CD14-positive monocyte (primary cell): Measurements from ENCODE around the gene RTN4R. TPM values are rescaled to one million over a fixed set of nuclear protein-coding genes. Genes with fewer than 3 reads are reported as not detected.

Experiments
- DNase-seq, 3 donors: peaks; one replicate each; pipeline ENCODE4 v3.0.0-alpha.2; 2011 to 2022
- H2AFZ ChIP-seq: 2 replicates; pipeline ENCODE4 v1.6.0; 2012; ENCODE audit warnings: mild to moderate bottlenecking, low read depth, low read length, inconsistent platforms; ENCODE audit not compliant: insufficient read depth, poor library complexity, severe bottlenecking
- H3K27ac ChIP-seq, 2 donors: 1 replicate in 1 of 2; 2 replicates in 1 of 2; pipeline ENCODE4 v1.5.1; 2012 to 2013; ENCODE audit warnings: low read length in 2 of 2, control low read depth in 1 of 2, inconsistent platforms in 1 of 2, low read depth in 1 of 2, mild to moderate bottlenecking in 1 of 2
- H3K27me3 ChIP-seq, 2 donors: one replicate each; pipeline versions ENCODE4 v1.6.0 to v1.6.1; 2011 to 2013; ENCODE audit warnings: low read length in 2 of 2; ENCODE audit not compliant: control insufficient read depth in 2 of 2, insufficient read depth in 2 of 2
- H3K36me3 ChIP-seq, 2 donors: replicated peaks in 1 of 2; 1 replicate in 1 of 2; 2 replicates in 1 of 2; pipeline versions ENCODE4 v1.5.1 to v1.6.1; 2012 to 2013; ENCODE audit warnings: low read length in 2 of 2, control low read depth in 1 of 2, inconsistent platforms in 1 of 2, mild to moderate bottlenecking in 1 of 2; ENCODE audit not compliant: insufficient read depth in 2 of 2, control insufficient read depth in 1 of 2
- H3K4me1 ChIP-seq, 2 donors: 1 replicate in 1 of 2; 2 replicates in 1 of 2; pipeline versions ENCODE4 v1.5.1 to v1.6.1; 2012 to 2013; ENCODE audit warnings: low read length in 2 of 2, control low read depth in 1 of 2, inconsistent platforms in 1 of 2, mild to moderate bottlenecking in 1 of 2, moderate library complexity in 1 of 2; ENCODE audit not compliant: insufficient read depth in 2 of 2, control insufficient read depth in 1 of 2
- H3K4me2 ChIP-seq: replicated peaks from 2 replicates; pipeline ENCODE3; 2012; ENCODE audit warnings: low read length, moderate library complexity, mild to moderate bottlenecking; ENCODE audit not compliant: poor library complexity, severe bottlenecking; ENCODE audit errors: extremely low read depth
- H3K4me3 ChIP-seq, 3 experiments: fragments of 200-600 bp in 1 of 3; sonication (generic) in 1 of 3; replicated peaks in 1 of 3; 1 replicate in 2 of 3; 2 replicates in 1 of 3; pipeline ENCODE4 v1.5.1; 2011 to 2013; ENCODE audit warnings: low read length in 3 of 3, mild to moderate bottlenecking in 3 of 3, control low read depth in 2 of 3, low read depth in 2 of 3, inconsistent platforms in 1 of 3, moderate library complexity in 1 of 3
- H3K79me2 ChIP-seq: 2 replicates; pipeline ENCODE4 v1.6.0; 2012; ENCODE audit warnings: mild to moderate bottlenecking, control low read depth, inconsistent platforms, low read length, moderate library complexity; ENCODE audit not compliant: insufficient read depth
- H3K9ac ChIP-seq: 2 replicates; pipeline ENCODE4 v1.6.0; 2017; ENCODE audit warnings: low read length, mild to moderate bottlenecking; ENCODE audit not compliant: insufficient read depth, poor library complexity, severe bottlenecking
- H3K9me3 ChIP-seq, 2 donors: replicated peaks in 1 of 2; 1 replicate in 1 of 2; 2 replicates in 1 of 2; pipeline versions ENCODE4 v1.5.1 to v1.6.1; 2012 to 2013; ENCODE audit warnings: low read length in 2 of 2, control low read depth in 1 of 2; ENCODE audit not compliant: control insufficient read depth in 1 of 2, insufficient read depth in 1 of 2
- H4K20me1 ChIP-seq: 2 replicates; pipeline ENCODE4 v1.6.0; 2012; ENCODE audit warnings: mild to moderate bottlenecking, low read length, control low read depth, moderate library complexity; ENCODE audit not compliant: insufficient read depth
- H3K27ac Mint-ChIP-seq, 7 donors: one replicate each; pipeline ENCODE4 v1.8.0; 2020; ENCODE audit warnings: mild to moderate bottlenecking in 7 of 7, mixed read lengths in 7 of 7, moderate library complexity in 6 of 7, inconsistent platforms in 2 of 7
- H3K27me3 Mint-ChIP-seq, 3 donors: one replicate each; pipeline ENCODE4 v1.8.0; 2021 to 2022; ENCODE audit warnings: low read depth in 3 of 3, mild to moderate bottlenecking in 3 of 3, mixed read lengths in 3 of 3, moderate library complexity in 3 of 3, inconsistent platforms in 1 of 3
- H3K36me3 Mint-ChIP-seq, 2 donors: one replicate each; pipeline ENCODE4 v1.8.0; 2020; ENCODE audit warnings: mixed read lengths in 2 of 2, inconsistent platforms in 1 of 2, mild to moderate bottlenecking in 1 of 2
- H3K4me1 Mint-ChIP-seq: one replicate; pipeline ENCODE4 v1.8.0; 2020; ENCODE audit warnings: mild to moderate bottlenecking, mixed read lengths
- H3K4me3 Mint-ChIP-seq, 2 donors: one replicate each; pipeline ENCODE4 v1.8.0; 2020; ENCODE audit warnings: mild to moderate bottlenecking in 2 of 2, mixed read lengths in 2 of 2, moderate library complexity in 1 of 2
- H3K9me3 Mint-ChIP-seq, 7 donors: one replicate each; pipeline ENCODE4 v1.8.0; 2020 to 2022; ENCODE audit warnings: mixed read lengths in 7 of 7, mild to moderate bottlenecking in 6 of 7, moderate library complexity in 6 of 7, inconsistent platforms in 2 of 7
- WGBS: methylation state at CpG from one replicate; pipeline ENCODE4 v1.1.5; 2013; ENCODE audit warnings: missing lambda C conversion rate; ENCODE audit not compliant: insufficient coverage; 5-methylcytosine and 5-hydroxymethylcytosine counted together
- intact Hi-C, 2 donors: fragments of 100-400 bp; cut with micrococcal nuclease; formaldehyde crosslinking; loops; one replicate each; pipeline versions ENCODE4 v1.15.0 to v1.15.1; 2023
- polyA plus RNA-seq, 3 donors: library from polyadenylated mRNA; depleted of rRNA in 1 of 3; unstranded in 2 of 3; stranded (reverse) in 1 of 3; fragments of 300-500 nt in 2 of 3; fragments of >200 nt in 1 of 3; fragmentation: Illumina TruSeq in 2 of 3; gene quantifications; 1 replicate in 2 of 3; 2 replicates in 1 of 3; pipeline ENCODE4 v1.2.3, GENCODE V29; 2012 to 2021
- TF ChIP-seq, protein P1 (sequence below): fragments of 200-600 bp; IDR thresholded peaks from one replicate; pipeline ENCODE4 v1.8.0; 2022; ENCODE audit warnings: antibody characterized with exemption, mild to moderate bottlenecking

RTN4R gene
- polyA plus RNA-seq, 3 donors, result not detected

DNA sequence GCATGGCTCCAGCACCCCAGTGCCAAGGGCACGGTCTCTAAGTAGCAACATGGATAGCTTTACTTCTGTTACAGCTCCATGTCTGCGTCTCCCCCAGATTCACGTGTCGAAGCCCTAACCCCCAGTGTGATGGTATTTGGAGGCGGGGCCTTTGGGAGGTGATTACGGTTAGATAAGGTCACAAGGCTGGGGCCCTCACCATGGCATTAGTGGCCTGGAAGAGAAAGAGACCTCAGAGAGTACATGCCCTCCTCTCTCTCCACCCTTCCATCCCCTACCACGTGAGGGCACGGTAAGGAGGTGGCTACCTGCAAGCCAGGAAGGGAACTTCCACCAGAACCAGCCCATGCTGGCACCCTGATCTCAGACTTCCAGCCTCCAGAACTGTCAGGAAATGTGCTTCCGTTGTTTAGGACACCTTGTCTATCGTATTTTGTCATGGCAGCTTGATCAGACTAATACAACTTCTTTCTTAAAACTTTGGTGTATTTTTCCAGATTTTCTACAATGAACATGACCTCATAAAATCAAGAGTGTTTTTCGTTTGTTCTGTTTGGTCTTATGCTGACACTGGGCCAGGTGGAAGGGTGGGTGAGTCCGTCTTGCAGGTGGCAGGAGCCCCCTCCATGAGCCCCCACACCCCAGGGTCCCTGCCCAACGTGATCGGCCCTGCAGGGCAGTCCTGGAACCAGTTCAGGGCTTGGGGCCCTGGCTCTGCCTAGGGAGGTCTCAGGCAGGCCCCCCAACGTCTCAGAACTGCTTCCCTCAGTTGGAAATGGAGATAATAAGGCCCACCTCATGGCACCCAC is 10.7 kb downstream of the RTN4R start:
- H3K4me3 ChIP-seq, result no peak overlapping the region
- no peak overlapping the region for H3K4me2 ChIP-seq
- H3K79me2 ChIP-seq, result no peaks in the 10 kb centered on the region
- H2AFZ ChIP-seq, result no peak overlapping the region
- H3K9ac ChIP-seq, result no peak overlapping the region
- DNase-seq, result no peak
- no peak overlapping the region for H3K27ac ChIP-seq
- Mint-ChIP-seq H3K4me1 (peaks cover 11% of the 10 kb centered on the region), H3K4me3 (no peak overlapping the region), H3K27ac (no peak overlapping the region), H3K27me3 (peaks cover 0 to 1% (median 0%) of the 10 kb centered on the region in 3 donors), H3K36me3 (no peaks in the 10 kb centered on the region), H3K9me3 (no peaks in the 10 kb centered on the region)
- TF ChIP-seq, protein P1, sequence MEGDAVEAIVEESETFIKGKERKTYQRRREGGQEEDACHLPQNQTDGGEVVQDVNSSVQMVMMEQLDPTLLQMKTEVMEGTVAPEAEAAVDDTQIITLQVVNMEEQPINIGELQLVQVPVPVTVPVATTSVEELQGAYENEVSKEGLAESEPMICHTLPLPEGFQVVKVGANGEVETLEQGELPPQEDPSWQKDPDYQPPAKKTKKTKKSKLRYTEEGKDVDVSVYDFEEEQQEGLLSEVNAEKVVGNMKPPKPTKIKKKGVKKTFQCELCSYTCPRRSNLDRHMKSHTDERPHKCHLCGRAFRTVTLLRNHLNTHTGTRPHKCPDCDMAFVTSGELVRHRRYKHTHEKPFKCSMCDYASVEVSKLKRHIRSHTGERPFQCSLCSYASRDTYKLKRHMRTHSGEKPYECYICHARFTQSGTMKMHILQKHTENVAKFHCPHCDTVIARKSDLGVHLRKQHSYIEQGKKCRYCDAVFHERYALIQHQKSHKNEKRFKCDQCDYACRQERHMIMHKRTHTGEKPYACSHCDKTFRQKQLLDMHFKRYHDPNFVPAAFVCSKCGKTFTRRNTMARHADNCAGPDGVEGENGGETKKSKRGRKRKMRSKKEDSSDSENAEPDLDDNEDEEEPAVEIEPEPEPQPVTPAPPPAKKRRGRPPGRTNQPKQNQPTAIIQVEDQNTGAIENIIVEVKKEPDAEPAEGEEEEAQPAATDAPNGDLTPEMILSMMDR, result no peak
- no peaks in the 10 kb centered on the region for H3K4me1 ChIP-seq
- no peaks in the 10 kb centered on the region for H3K36me3 ChIP-seq
- intact Hi-C loops, result no loop called here
- no peaks in the 10 kb centered on the region for H3K9me3 ChIP-seq
- no peaks in the 10 kb centered on the region for H3K27me3 ChIP-seq
- 92% methylated on average over 7 of the region's 15 CpGs for WGBS
- no peaks in the 10 kb centered on the region for H4K20me1 ChIP-seq

DNA sequence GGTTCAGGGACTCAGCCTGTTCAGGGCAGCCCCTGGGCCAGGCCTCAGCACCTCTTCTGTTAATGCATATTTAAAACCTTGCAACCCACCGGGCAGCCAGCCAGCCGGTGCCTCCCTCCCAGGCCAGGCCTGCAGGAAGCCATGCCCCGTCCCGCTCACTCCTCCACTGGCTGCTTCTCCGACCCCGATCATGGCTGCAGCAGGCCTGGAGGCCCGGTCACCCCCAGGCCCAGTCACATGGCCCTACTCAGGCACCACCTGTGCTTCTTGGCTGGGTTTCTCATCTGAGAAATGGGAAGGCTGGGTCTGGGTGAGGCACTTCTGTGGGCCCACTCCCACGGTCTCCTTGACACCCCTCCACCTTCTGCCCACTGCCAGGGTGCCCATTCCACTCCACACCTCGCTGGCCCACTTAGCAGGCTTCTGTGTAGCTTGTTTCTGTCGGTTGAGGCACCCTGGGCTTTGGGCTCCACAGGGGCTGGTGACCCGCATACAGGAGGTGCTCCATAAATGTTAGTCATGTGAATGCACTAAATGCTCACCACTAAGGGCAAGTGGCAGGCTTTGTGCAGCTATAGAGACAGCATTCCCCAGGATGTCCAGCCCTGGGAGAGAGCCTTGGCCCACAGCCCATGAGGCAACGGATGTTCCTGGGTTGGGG is 11.4 kb downstream of the RTN4R start:
- H3K36me3 Mint-ChIP-seq, result no peaks in the 10 kb centered on the region
- H3K4me2 ChIP-seq, result no peak overlapping the region
- H3K27ac Mint-ChIP-seq, result no peak overlapping the region
- H2AFZ ChIP-seq, result no peak overlapping the region
- H3K9ac ChIP-seq, result no peak overlapping the region
- DNase-seq, result no peak
- H3K9me3 ChIP-seq, result no peaks in the 10 kb centered on the region
- H3K4me3 Mint-ChIP-seq, result no peak overlapping the region
- no peaks in the 10 kb centered on the region for H4K20me1 ChIP-seq
- no peaks in the 10 kb centered on the region for H3K4me1 ChIP-seq
- TF ChIP-seq, protein P1, result no peak
- no peaks in the 10 kb centered on the region for H3K27me3 ChIP-seq
- H3K27me3 Mint-ChIP-seq, result peaks cover 0 to 1% (median 0%) of the 10 kb centered on the region in 3 donors
- no peak overlapping the region for H3K4me3 ChIP-seq
- WGBS, result 84% methylated on average over 11 of the region's 12 CpGs
- H3K27ac ChIP-seq, result no peak overlapping the region
- no peaks in the 10 kb centered on the region for H3K79me2 ChIP-seq
- peaks cover 11% of the 10 kb centered on the region for H3K4me1 Mint-ChIP-seq
- H3K36me3 ChIP-seq, result no peaks in the 10 kb centered on the region
- H3K9me3 Mint-ChIP-seq, result no peaks in the 10 kb centered on the region
- intact Hi-C loops, result no loop called here
